ENCODE results near the gene TAS1R3.

DNA sequence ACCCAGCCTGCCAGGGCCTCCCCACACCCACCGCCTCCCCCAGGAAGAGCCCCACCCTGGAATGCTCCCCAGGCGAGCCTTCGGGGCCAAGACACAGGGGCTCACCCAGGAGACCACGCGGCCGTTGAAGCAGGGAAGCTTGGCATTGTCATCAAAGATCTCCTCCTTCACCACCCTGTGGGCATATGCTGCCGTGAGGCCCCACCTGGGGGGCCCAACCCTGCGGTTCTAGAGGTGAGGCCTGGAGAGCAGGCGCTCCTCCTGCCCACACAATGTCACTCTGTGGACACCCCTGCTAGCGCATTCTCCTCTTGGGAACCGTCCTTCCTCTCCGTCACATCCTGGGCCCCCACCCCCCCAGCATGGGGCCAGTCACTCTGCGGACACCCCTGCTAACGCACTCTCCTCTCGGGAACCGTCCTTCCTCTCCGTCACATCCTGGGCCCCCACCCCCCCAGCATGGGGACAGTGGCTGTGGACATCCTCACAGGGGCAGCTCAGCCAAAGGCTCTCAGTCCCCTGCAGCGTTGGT, 11.6 kb downstream of the TAS1R3 start:
- TF ChIP-seq CTCF (IDR thresholded peaks at IDR 0.05) (no peak), POLR2A (IDR thresholded peaks at IDR 0.05) (no peak)
